ENCODE data around the gene LRRC72.

- TF ChIP-seq CTCF (IDR thresholded peaks at IDR 0.05) (no peak), POLR2A (IDR thresholded peaks at IDR 0.05) (no peak), EP300 (IDR thresholded peaks at IDR 0.05) (no peak), POLR2AphosphoS5 (IDR thresholded peaks at IDR 0.05) (no peak)
Observed at GRCh38 chr7:16587129-16587528, 60.5 kb downstream of the LRRC72 start.
